ENCODE data around the gene MPC2. TPM values are rescaled to one million over a fixed set of nuclear protein-coding genes. Genes with fewer than 3 reads are reported as not detected.
A peak's percentile ranks its signal among the peaks of the same experiment; 100 is the strongest.

MPC2 gene
- polyA plus RNA-seq, 1 donor (not counting 4 experiments of a cell fraction or from before 2014, with no cell fraction given): 61.6 TPM

GRCh38 chr1:167938080-167938636 lies 1.3 kb upstream of the MPC2 start:
- TF ChIP-seq CTCF (optimal IDR thresholded peaks at IDR 0.05 in 1 of 3, IDR thresholded peaks at IDR 0.05 in 1 of 3, conservative IDR thresholded peaks at IDR 0.05 in 1 of 3; ENCODE audit: extremely low read depth in 1 of 3, insufficient read depth in 2 of 3, low read length in 3 of 3) (no peak), EZH2 (IDR thresholded peaks at IDR 0.05; ENCODE audit: low read length) (no peak)
- peaks cover 80% of the 10 kb centered on the region for H3K79me2 ChIP-seq (ENCODE audit: control insufficient read depth, insufficient read depth, low read length)
- dilution Hi-C loops (cut with MboI; ENCODE audit: extremely low pct_ligation_motif_present, low sequenced_read_pairs): no loop called here
- H3K4me1 ChIP-seq (ENCODE audit: control insufficient read depth, extremely low read depth, insufficient read depth, low read length): peaks cover 3% of the 10 kb centered on the region
- peaks cover 0 to 4% of the 10 kb centered on the region in 2 experiments for H3K36me3 ChIP-seq (ENCODE audit: control insufficient read depth in 2 of 2, extremely low read depth in 1 of 2, insufficient read depth in 2 of 2, low read length in 2 of 2)
- peak overlapping the region; percentile 96 for H3K27ac ChIP-seq (ENCODE audit: control insufficient read depth, insufficient read depth, low read length)
- FAIRE-seq: no peak
- no peak for DNase-seq (ENCODE audit: low read depth, low spot score)
- H3K9ac ChIP-seq (ENCODE audit: control insufficient read depth, extremely low read depth, insufficient read depth, low read length): peak overlapping the region; percentile 92
- H4K20me1 ChIP-seq (ENCODE audit: control insufficient read depth, extremely low read depth, insufficient read depth, low read length): no peaks in the 10 kb centered on the region
- H2AFZ ChIP-seq (ENCODE audit: control insufficient read depth, low read length): no peak overlapping the region
- H3K4me3 ChIP-seq (ENCODE audit: control insufficient read depth in 2 of 3, extremely low read depth in 1 of 3, insufficient read depth in 2 of 3, low read depth in 1 of 3, low read length in 3 of 3): peak overlapping the region; percentile 78 to 94 (median 87)
- H3K4me2 ChIP-seq (ENCODE audit: control insufficient read depth, extremely low read depth, insufficient read depth, low read depth, low read length): peak overlapping the region; percentile 81
- H3K9me3 ChIP-seq (ENCODE audit: control insufficient read depth, low read depth, low read length): no peaks in the 10 kb centered on the region
- H3K27me3 ChIP-seq (ENCODE audit: control insufficient read depth, extremely low read depth, insufficient read depth, low read length): no peaks in the 10 kb centered on the region
- H3K9me1 ChIP-seq (ENCODE audit: control insufficient read depth, extremely low read depth, insufficient read depth, low read length): no peaks in the 10 kb centered on the region

- Histone ChIP-seq H3K9me1 (ENCODE audit: control insufficient read depth, extremely low read depth, insufficient read depth, low read length) (no peaks in the 10 kb centered on the region), H3K27ac (ENCODE audit: control insufficient read depth, insufficient read depth, low read length) (peak overlapping the region; percentile 96), H3K36me3 (ENCODE audit: control insufficient read depth in 2 of 2, extremely low read depth in 1 of 2, insufficient read depth in 2 of 2, low read length in 2 of 2) (peaks cover 0 to 4% of the 10 kb centered on the region in 2 experiments), H3K27me3 (ENCODE audit: control insufficient read depth, extremely low read depth, insufficient read depth, low read length) (no peaks in the 10 kb centered on the region), H3K9ac (ENCODE audit: control insufficient read depth, extremely low read depth, insufficient read depth, low read length) (peak overlapping the region; percentile 92), H3K4me3 (ENCODE audit: control insufficient read depth in 2 of 3, extremely low read depth in 1 of 3, insufficient read depth in 2 of 3, low read depth in 1 of 3, low read length in 3 of 3) (peak overlapping the region; percentile 78 to 94 (median 87)), H3K4me2 (ENCODE audit: control insufficient read depth, extremely low read depth, insufficient read depth, low read depth, low read length) (peak overlapping the region; percentile 81), H4K20me1 (ENCODE audit: control insufficient read depth, extremely low read depth, insufficient read depth, low read length) (no peaks in the 10 kb centered on the region), H3K79me2 (ENCODE audit: control insufficient read depth, insufficient read depth, low read length) (peaks cover 78% of the 10 kb centered on the region), H3K4me1 (ENCODE audit: control insufficient read depth, extremely low read depth, insufficient read depth, low read length) (peaks cover 3% of the 10 kb centered on the region), H3K9me3 (ENCODE audit: control insufficient read depth, low read depth, low read length) (no peaks in the 10 kb centered on the region), H2AFZ (ENCODE audit: control insufficient read depth, low read length) (peak overlapping the region; percentile 86)
- FAIRE-seq (no peak), DNase-seq (ENCODE audit: low read depth, low spot score) (no peak)
- TF ChIP-seq EZH2 (IDR thresholded peaks at IDR 0.05; ENCODE audit: low read length): no peak
- no peak for TF ChIP-seq CTCF (optimal IDR thresholded peaks at IDR 0.05 in 1 of 3, IDR thresholded peaks at IDR 0.05 in 1 of 3, conservative IDR thresholded peaks at IDR 0.05 in 1 of 3; ENCODE audit: extremely low read depth in 1 of 3, insufficient read depth in 2 of 3, low read length in 3 of 3)
- dilution Hi-C loops (cut with MboI; ENCODE audit: extremely low pct_ligation_motif_present, low sequenced_read_pairs): no loop called here
Measured at GRCh38 chr1:167937709-167938010, 788 bp upstream of the MPC2 start.
